ENCODE measurements around the gene RNU7-1.

RNU7-1 gene

GRCh38 chr12:6946920-6947374 is 3.3 kb downstream of the RNU7-1 start:
- H3K27ac ChIP-seq (ENCODE audit: low read depth, low read length) = peak overlapping the region; percentile 91
- peaks cover 39 to 61% of the 10 kb centered on the region in 2 donors for H3K4me1 ChIP-seq (ENCODE audit: control insufficient read depth in 1 of 2, insufficient read depth in 2 of 2, low read length in 2 of 2)
- H3K9ac ChIP-seq (ENCODE audit: low read depth in 1 of 2, low read length in 2 of 2) = peak overlapping the region; percentile 65 to 67
- H3K4me3 ChIP-seq (ENCODE audit: low read depth in 1 of 2, low read length in 2 of 2) = peak overlapping the region; percentile 81 to 82
- no peaks in the 10 kb centered on the region for H3K9me3 ChIP-seq (ENCODE audit: control insufficient read depth in 1 of 2, low read length in 2 of 2)
- H3K36me3 ChIP-seq (ENCODE audit: control insufficient read depth in 1 of 2, insufficient read depth in 2 of 2, low read length in 2 of 2) = no peaks in the 10 kb centered on the region
- H3K27me3 ChIP-seq (ENCODE audit: control insufficient read depth in 1 of 2, insufficient read depth in 2 of 2, low read length in 2 of 2) = no peaks in the 10 kb centered on the region

GRCh38 chr12:6947615-6948014 is 4.0 kb downstream of the RNU7-1 start:
- Histone ChIP-seq H3K9ac (ENCODE audit: low read depth in 1 of 2, low read length in 2 of 2) (peak overlapping the region in 1 of 2 donors; percentile 65), H3K4me3 (ENCODE audit: low read depth in 1 of 2, low read length in 2 of 2) (no peak overlapping the region), H3K4me1 (ENCODE audit: control insufficient read depth in 1 of 2, insufficient read depth in 2 of 2, low read length in 2 of 2) (peaks cover 39 to 60% of the 10 kb centered on the region in 2 donors), H3K27ac (ENCODE audit: low read depth, low read length) (no peak overlapping the region), H3K36me3 (ENCODE audit: control insufficient read depth in 1 of 2, insufficient read depth in 2 of 2, low read length in 2 of 2) (peaks cover 0 to 4% of the 10 kb centered on the region in 2 donors), H3K9me3 (ENCODE audit: control insufficient read depth in 1 of 2, low read length in 2 of 2) (no peaks in the 10 kb centered on the region), H3K27me3 (ENCODE audit: control insufficient read depth in 1 of 2, insufficient read depth in 2 of 2, low read length in 2 of 2) (no peaks in the 10 kb centered on the region)

- peak overlapping the region; percentile 11 for H3K27ac ChIP-seq (ENCODE audit: low read depth, low read length)
Measured at GRCh38 chr12:6948873-6949594, 5.4 kb downstream of the RNU7-1 start.

GRCh38 chr12:6950401-6950801 is 6.8 kb downstream of the RNU7-1 start:
- Histone ChIP-seq H3K36me3 (ENCODE audit: control insufficient read depth in 1 of 2, insufficient read depth in 2 of 2, low read length in 2 of 2) (peaks cover 4 to 11% of the 10 kb centered on the region in 2 donors), H3K4me3 (ENCODE audit: low read depth in 1 of 2, low read length in 2 of 2) (peak overlapping the region; percentile 67 to 74), H3K9me3 (ENCODE audit: control insufficient read depth in 1 of 2, low read length in 2 of 2) (no peaks in the 10 kb centered on the region), H3K27me3 (ENCODE audit: control insufficient read depth in 1 of 2, insufficient read depth in 2 of 2, low read length in 2 of 2) (no peaks in the 10 kb centered on the region), H3K4me1 (ENCODE audit: control insufficient read depth in 1 of 2, insufficient read depth in 2 of 2, low read length in 2 of 2) (peaks cover 40 to 63% of the 10 kb centered on the region in 2 donors), H3K27ac (ENCODE audit: low read depth, low read length) (peak overlapping the region; percentile 65), H3K9ac (ENCODE audit: low read depth in 1 of 2, low read length in 2 of 2) (peak overlapping the region in 1 of 2 donors; percentile 30)

More at GRCh38 chr12:6948873-6949594, 5.4 kb downstream of the RNU7-1 start:
- peak overlapping the region; percentile 39 to 63 for H3K9ac ChIP-seq (ENCODE audit: low read depth in 1 of 2, low read length in 2 of 2)
- peaks cover 39 to 63% of the 10 kb centered on the region in 2 donors for H3K4me1 ChIP-seq (ENCODE audit: control insufficient read depth in 1 of 2, insufficient read depth in 2 of 2, low read length in 2 of 2)
- H3K36me3 ChIP-seq (ENCODE audit: control insufficient read depth in 1 of 2, insufficient read depth in 2 of 2, low read length in 2 of 2) = peaks cover 0 to 4% of the 10 kb centered on the region in 2 donors
- H3K4me3 ChIP-seq (ENCODE audit: low read depth in 1 of 2, low read length in 2 of 2) = peak overlapping the region in 1 of 2 donors; percentile 30
- no peaks in the 10 kb centered on the region for H3K27me3 ChIP-seq (ENCODE audit: control insufficient read depth in 1 of 2, insufficient read depth in 2 of 2, low read length in 2 of 2)
- no peaks in the 10 kb centered on the region for H3K9me3 ChIP-seq (ENCODE audit: control insufficient read depth in 1 of 2, low read length in 2 of 2)

- no peaks in the 10 kb centered on the region for H3K27me3 ChIP-seq (ENCODE audit: control insufficient read depth in 1 of 2, insufficient read depth in 2 of 2, low read length in 2 of 2)
- peaks cover 7 to 11% of the 10 kb centered on the region in 2 donors for H3K36me3 ChIP-seq (ENCODE audit: control insufficient read depth in 1 of 2, insufficient read depth in 2 of 2, low read length in 2 of 2)
- H3K27ac ChIP-seq (ENCODE audit: low read depth, low read length) = peak within 1 kb of the TSS; percentile 65
- peak within 1 kb of the TSS; percentile 53 to 69 for H3K9ac ChIP-seq (ENCODE audit: low read depth in 1 of 2, low read length in 2 of 2)
- peak within 1 kb of the TSS; percentile 67 to 74 for H3K4me3 ChIP-seq (ENCODE audit: low read depth in 1 of 2, low read length in 2 of 2)
- H3K9me3 ChIP-seq (ENCODE audit: control insufficient read depth in 1 of 2, low read length in 2 of 2) = no peaks in the 10 kb centered on the region
- H3K4me1 ChIP-seq (ENCODE audit: control insufficient read depth in 1 of 2, insufficient read depth in 2 of 2, low read length in 2 of 2) = peaks cover 36 to 60% of the 10 kb centered on the region in 2 donors
Measured at GRCh38 chr12:6950811-6951540, 7.4 kb downstream of the RNU7-1 start, which contains the start of gene PTPN6. TSS of gene PTPN6 (plus strand) at chr12:6951356. CDS start at chr12:6951513, 157 bp downstream.

GRCh38 chr12:6951551-6952120 is 8.0 kb downstream of the RNU7-1 start:
- Histone ChIP-seq H3K36me3 (ENCODE audit: control insufficient read depth in 1 of 2, insufficient read depth in 2 of 2, low read length in 2 of 2) (peaks cover 11 to 18% of the 10 kb centered on the region in 2 donors), H3K9me3 (ENCODE audit: control insufficient read depth in 1 of 2, low read length in 2 of 2) (no peaks in the 10 kb centered on the region), H3K9ac (ENCODE audit: low read depth in 1 of 2, low read length in 2 of 2) (peak overlapping the region; percentile 53 to 69), H3K27me3 (ENCODE audit: control insufficient read depth in 1 of 2, insufficient read depth in 2 of 2, low read length in 2 of 2) (no peaks in the 10 kb centered on the region), H3K4me1 (ENCODE audit: control insufficient read depth in 1 of 2, insufficient read depth in 2 of 2, low read length in 2 of 2) (peaks cover 39 to 61% of the 10 kb centered on the region in 2 donors), H3K27ac (ENCODE audit: low read depth, low read length) (peak overlapping the region; percentile 65), H3K4me3 (ENCODE audit: low read depth in 1 of 2, low read length in 2 of 2) (peak overlapping the region; percentile 67 to 74)

GRCh38 chr12:6952121-6952862 is 8.7 kb downstream of the RNU7-1 start:
- H3K36me3 ChIP-seq (ENCODE audit: control insufficient read depth in 1 of 2, insufficient read depth in 2 of 2, low read length in 2 of 2) = peaks cover 17 to 24% of the 10 kb centered on the region in 2 donors
- H3K9ac ChIP-seq (ENCODE audit: low read depth in 1 of 2, low read length in 2 of 2) = peak overlapping the region; percentile 53 to 69
- no peaks in the 10 kb centered on the region for H3K27me3 ChIP-seq (ENCODE audit: control insufficient read depth in 1 of 2, insufficient read depth in 2 of 2, low read length in 2 of 2)
- H3K4me1 ChIP-seq (ENCODE audit: control insufficient read depth in 1 of 2, insufficient read depth in 2 of 2, low read length in 2 of 2) = peaks cover 39 to 61% of the 10 kb centered on the region in 2 donors
- peak overlapping the region; percentile 67 to 74 for H3K4me3 ChIP-seq (ENCODE audit: low read depth in 1 of 2, low read length in 2 of 2)
- no peaks in the 10 kb centered on the region for H3K9me3 ChIP-seq (ENCODE audit: control insufficient read depth in 1 of 2, low read length in 2 of 2)
- H3K27ac ChIP-seq (ENCODE audit: low read depth, low read length) = peak overlapping the region; percentile 65

- Histone ChIP-seq H3K36me3 (ENCODE audit: control insufficient read depth in 1 of 2, insufficient read depth in 2 of 2, low read length in 2 of 2) (peaks cover 17 to 26% of the 10 kb centered on the region in 2 donors), H3K27me3 (ENCODE audit: control insufficient read depth in 1 of 2, insufficient read depth in 2 of 2, low read length in 2 of 2) (no peaks in the 10 kb centered on the region), H3K27ac (ENCODE audit: low read depth, low read length) (peak overlapping the region; percentile 46), H3K4me3 (ENCODE audit: low read depth in 1 of 2, low read length in 2 of 2) (peak overlapping the region; percentile 67 to 74), H3K9ac (ENCODE audit: low read depth in 1 of 2, low read length in 2 of 2) (peak overlapping the region; percentile 53 to 69), H3K4me1 (ENCODE audit: control insufficient read depth in 1 of 2, insufficient read depth in 2 of 2, low read length in 2 of 2) (peaks cover 44 to 66% of the 10 kb centered on the region in 2 donors), H3K9me3 (ENCODE audit: control insufficient read depth in 1 of 2, low read length in 2 of 2) (no peaks in the 10 kb centered on the region)
Measured at GRCh38 chr12:6952863-6953441, 9.3 kb downstream of the RNU7-1 start.
